Measurements from ENCODE around the gene HOXC11.

DNA sequence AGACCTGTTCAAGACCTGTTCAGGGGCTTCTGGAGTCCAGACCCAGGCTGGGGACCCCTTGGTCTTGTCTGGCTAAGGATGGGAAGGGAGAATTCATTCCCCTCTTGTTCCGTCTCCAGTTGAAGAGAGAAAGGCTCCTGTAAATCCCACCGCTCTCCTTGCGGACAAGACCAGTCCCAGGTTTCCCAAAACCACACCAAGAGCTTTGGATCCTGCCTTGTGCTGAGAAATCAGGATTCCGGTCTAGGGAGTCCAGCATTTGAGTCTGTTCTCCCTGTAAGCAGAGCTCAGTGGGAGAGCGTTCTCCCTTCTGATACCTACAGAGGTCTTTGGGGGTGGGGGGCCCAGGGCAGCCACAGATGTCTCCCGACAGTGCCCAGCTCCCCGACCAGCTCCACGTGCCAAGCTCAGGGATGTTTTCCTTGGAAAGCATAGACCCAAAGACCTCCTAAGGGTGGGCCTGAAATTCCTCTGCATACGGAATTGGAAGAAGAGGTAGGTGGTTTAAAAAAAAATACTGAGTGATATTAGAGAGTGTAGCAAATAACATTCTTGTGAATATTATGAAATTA lies 32.4 kb upstream of the HOXC11 start:
- TF ChIP-seq, protein P1, sequence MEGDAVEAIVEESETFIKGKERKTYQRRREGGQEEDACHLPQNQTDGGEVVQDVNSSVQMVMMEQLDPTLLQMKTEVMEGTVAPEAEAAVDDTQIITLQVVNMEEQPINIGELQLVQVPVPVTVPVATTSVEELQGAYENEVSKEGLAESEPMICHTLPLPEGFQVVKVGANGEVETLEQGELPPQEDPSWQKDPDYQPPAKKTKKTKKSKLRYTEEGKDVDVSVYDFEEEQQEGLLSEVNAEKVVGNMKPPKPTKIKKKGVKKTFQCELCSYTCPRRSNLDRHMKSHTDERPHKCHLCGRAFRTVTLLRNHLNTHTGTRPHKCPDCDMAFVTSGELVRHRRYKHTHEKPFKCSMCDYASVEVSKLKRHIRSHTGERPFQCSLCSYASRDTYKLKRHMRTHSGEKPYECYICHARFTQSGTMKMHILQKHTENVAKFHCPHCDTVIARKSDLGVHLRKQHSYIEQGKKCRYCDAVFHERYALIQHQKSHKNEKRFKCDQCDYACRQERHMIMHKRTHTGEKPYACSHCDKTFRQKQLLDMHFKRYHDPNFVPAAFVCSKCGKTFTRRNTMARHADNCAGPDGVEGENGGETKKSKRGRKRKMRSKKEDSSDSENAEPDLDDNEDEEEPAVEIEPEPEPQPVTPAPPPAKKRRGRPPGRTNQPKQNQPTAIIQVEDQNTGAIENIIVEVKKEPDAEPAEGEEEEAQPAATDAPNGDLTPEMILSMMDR (IDR thresholded peaks at IDR 0.05) = no peak
- TF ChIP-seq ZFX (IDR thresholded peaks at IDR 0.05; ENCODE audit: borderline replicate concordance) = no peak
